GM12878 (cell line): Measurements from ENCODE around the gene ITPR3.

Experiments used
- EZH2 ChIP-seq: IDR thresholded peaks from 2 replicates; pipeline ENCODE4 v1.6.1; 2012; ENCODE audit warnings: low read depth, mild to moderate bottlenecking, control low read depth, inconsistent platforms, low read length, borderline replicate concordance; ENCODE audit not compliant: control insufficient read depth
- REST ChIP-seq: IDR thresholded peaks from 2 replicates; pipeline ENCODE4 v1.6.1; 2012; ENCODE audit warnings: mild to moderate bottlenecking, low read depth, low read length
- SIN3A ChIP-seq: IDR thresholded peaks from 2 replicates; pipeline ENCODE4 v1.6.1; 2012; ENCODE audit warnings: low read depth, low read length, improper control_type of control experiment
- ZBED1 ChIP-seq: IDR thresholded peaks from 2 replicates; pipeline ENCODE4 v1.6.1; 2016; ENCODE audit warnings: borderline replicate concordance

GRCh38 chr6:33578164-33578563, 43.0 kb upstream of the ITPR3 start:
- no peak for TF ChIP-seq REST
- no peak for TF ChIP-seq SIN3A
- TF ChIP-seq EZH2: no peak
- TF ChIP-seq ZBED1: no peak
